Measurements from ENCODE around the gene ZNF98. TPM values are rescaled to one million over a fixed set of nuclear protein-coding genes. Genes with fewer than 3 reads are reported as not detected.

The ZNF98 gene
- total RNA-seq = 1 to 10 TPM in 1 of 4 donors, under 1 TPM in 1, not detected in 2; 0.17 to 2.2 TPM

DNA sequence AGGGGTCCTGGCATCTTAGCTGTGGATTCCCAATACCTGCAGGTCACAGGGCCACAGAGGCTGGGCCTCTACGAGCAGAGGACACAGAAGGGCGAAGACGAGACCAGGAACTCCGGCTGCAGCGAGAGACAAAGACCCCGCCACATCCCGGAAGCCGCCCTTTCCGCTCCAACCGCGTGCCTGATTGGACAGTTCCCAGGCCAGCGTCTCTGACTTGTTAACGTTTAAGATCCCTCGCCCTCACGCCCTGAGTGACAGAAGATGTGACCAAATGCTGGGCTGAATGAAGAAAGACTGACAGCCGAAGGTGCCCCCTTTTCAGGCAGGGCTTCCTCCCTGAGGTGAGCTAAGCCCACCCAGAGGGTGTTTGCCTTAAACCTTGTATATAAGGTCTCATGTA lies at the start of gene ZNF98:
TSS of gene ZNF98 (minus strand) at position 136 of the 400 bp plus-strand sequence. CDS start at position 14, 122 bp downstream.
- DNase-seq (ENCODE audit: low spot score in 2 of 2) = no peak
- 5 to 7% methylated on average over 14 to 16 of the region's 16 CpGs for WGBS, 2 donors
- no peak within 1 kb of the TSS for H3K4me3 ChIP-seq (ENCODE audit: low read depth, poor library complexity, severe bottlenecking)
- TF ChIP-seq, protein P1, sequence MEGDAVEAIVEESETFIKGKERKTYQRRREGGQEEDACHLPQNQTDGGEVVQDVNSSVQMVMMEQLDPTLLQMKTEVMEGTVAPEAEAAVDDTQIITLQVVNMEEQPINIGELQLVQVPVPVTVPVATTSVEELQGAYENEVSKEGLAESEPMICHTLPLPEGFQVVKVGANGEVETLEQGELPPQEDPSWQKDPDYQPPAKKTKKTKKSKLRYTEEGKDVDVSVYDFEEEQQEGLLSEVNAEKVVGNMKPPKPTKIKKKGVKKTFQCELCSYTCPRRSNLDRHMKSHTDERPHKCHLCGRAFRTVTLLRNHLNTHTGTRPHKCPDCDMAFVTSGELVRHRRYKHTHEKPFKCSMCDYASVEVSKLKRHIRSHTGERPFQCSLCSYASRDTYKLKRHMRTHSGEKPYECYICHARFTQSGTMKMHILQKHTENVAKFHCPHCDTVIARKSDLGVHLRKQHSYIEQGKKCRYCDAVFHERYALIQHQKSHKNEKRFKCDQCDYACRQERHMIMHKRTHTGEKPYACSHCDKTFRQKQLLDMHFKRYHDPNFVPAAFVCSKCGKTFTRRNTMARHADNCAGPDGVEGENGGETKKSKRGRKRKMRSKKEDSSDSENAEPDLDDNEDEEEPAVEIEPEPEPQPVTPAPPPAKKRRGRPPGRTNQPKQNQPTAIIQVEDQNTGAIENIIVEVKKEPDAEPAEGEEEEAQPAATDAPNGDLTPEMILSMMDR (IDR thresholded peaks at IDR 0.05) = no peak
- no peak for TF ChIP-seq POLR2A (IDR thresholded peaks at IDR 0.05)
- intact Hi-C loops (cut with DNase I; ENCODE audit: low total_unique reads) = no loop called here

DNA sequence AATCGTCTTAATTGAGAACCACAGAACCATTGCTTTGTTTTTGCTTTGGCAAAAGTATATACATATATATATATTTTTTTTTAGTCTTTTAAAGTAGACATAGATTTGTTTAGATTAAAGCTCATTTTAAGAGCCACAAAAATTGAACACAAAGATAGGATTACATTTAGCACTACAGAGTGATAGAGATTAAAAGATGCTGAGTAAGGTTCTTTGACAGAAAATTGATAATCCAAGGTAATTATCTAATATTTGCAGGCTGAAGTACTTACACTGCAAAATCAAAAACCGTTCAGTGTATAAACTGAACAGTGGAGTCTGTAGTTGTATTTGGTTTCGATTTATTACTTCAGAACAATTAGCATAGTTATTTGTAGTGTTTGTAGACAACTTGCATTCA lies 24.5 kb upstream of the ZNF98 start:
- no peak for DNase-seq (ENCODE audit: low spot score in 2 of 2)
- intact Hi-C loops (cut with DNase I; ENCODE audit: low total_unique reads) = no loop called here
- WGBS, 2 donors = 66 to 74% methylated on average over 3 of the region's 3 CpGs

DNA sequence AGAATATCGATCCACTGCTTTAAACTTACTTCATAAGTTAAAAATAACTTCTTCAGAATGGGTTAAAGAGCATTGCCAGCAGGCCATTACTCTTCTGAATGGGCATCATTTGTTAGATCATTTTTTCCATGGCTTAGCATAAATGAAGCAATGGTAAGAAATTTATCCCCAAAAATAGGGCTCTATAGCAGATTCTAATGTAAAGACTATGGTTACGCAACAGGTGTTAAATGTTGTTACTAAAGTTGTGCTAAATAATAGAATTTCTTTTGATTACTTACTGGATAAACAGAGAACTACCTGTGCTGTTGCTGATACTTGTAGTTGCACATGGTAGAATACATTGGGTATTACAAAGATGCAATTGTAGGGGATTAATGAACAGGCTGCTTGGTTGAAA lies 15.9 kb upstream of the ZNF98 start:
- no peak for DNase-seq (ENCODE audit: low spot score in 2 of 2)
- TF ChIP-seq, protein P1 (IDR thresholded peaks at IDR 0.05) = no peak
- no peak for TF ChIP-seq POLR2A (IDR thresholded peaks at IDR 0.05)
- intact Hi-C loops (cut with DNase I; ENCODE audit: low total_unique reads) = no loop called here
- 74 to 96% methylated on average over 2 of the region's 2 CpGs for WGBS, 2 donors
- no peak overlapping the region for H3K4me3 ChIP-seq (ENCODE audit: low read depth, poor library complexity, severe bottlenecking)

More for the DNA sequence above, 24.5 kb upstream of the ZNF98 start:
- TF ChIP-seq, protein P1 (IDR thresholded peaks at IDR 0.05) = no peak
- TF ChIP-seq POLR2A (IDR thresholded peaks at IDR 0.05) = no peak
- H3K4me3 ChIP-seq (ENCODE audit: low read depth, poor library complexity, severe bottlenecking) = no peak overlapping the region

DNA sequence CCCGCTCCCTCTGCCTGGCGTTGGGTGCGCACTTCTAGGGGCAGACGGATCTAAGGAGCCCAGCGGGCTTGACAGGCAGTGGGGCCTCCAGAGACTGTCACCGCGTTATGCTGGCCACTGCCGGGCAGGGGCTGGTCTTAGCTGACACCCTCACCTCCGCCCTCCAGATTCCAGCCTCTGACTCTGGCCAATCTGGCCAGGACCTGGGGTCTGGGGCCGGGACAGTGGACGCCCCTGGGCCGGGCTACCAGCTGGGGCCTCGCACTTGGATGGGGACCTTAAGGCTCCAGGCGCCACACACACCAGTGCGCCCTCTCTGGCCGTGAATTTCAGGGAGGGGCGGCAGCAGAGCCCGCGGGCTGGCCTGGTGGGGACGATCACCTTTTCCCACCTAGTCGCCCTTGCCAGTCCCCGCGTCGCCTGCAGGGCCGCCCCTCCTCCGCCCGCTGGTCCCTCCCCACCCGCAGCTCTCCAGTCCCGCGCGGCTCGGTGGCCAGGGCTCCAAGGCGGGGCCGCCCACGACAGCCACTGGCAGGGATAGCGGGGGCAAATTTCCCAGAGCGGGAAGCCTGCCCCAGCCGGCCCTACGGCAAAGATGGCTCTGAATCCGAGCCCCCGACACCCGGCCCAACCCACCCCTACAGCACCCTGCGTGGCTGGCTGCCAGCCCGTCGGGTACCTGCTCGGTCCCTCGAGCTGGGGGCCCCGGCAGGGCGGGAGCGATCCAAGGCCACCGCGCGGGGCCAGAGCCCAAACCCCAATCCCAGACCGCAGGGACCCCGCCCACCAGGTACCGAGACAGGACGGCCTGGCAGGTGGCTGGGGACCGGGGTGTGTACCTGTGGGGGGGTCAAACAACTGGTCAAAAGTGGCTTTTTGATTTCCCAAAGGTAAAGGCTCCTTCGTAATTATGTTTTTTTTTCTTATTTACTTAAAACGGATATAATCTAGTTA lies 6.1 kb upstream of the ZNF98 start:
- 4 to 7% methylated on average over 23 to 51 of the region's 60 CpGs for WGBS, 2 donors
- intact Hi-C loops (cut with DNase I; ENCODE audit: low total_unique reads) = no loop called here
- H3K4me3 ChIP-seq (ENCODE audit: low read depth, poor library complexity, severe bottlenecking) = no peak overlapping the region
- TF ChIP-seq POLR2A (IDR thresholded peaks at IDR 0.05) = no peak
- TF ChIP-seq, protein P1 (IDR thresholded peaks at IDR 0.05) = no peak
- DNase-seq (ENCODE audit: low spot score in 2 of 2) = no peak

DNA sequence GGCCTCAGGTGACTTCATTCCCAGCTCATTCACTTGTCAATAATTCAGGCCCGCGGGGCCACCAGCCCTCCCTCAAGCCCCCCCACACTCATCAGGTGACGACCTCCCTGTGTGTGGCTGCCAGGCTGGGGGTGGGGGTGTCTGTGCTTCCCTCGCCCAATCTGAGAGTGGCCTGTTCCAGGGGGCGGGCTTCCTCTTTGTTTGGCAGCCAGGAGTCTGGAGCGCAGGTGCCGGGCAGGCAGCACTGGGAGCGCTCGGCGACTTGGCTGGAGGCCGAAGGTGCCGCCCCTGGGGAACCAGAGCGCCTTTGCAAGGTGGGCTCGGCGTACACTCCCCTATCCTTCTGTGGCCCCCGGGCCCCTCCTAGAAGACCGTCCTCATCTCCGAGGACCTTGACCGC lies 5.4 kb upstream of the ZNF98 start:
- intact Hi-C loops (cut with DNase I; ENCODE audit: low total_unique reads) = no loop called here
- no peak for DNase-seq (ENCODE audit: low spot score in 2 of 2)
- TF ChIP-seq, protein P1 (IDR thresholded peaks at IDR 0.05) = no peak
- TF ChIP-seq POLR2A (IDR thresholded peaks at IDR 0.05) = no peak
- H3K4me3 ChIP-seq (ENCODE audit: low read depth, poor library complexity, severe bottlenecking) = no peak overlapping the region
- 2% methylated on average over 14 of the region's 19 CpGs; no CpG with 5 or more reads in 1 of the 2 donors for WGBS, 2 donors
